SK-N-SH treated with all-trans-retinoic acid at 6 μM for 48 hours (cell line): ENCODE measurements around the gene CDK6.

Experiments used
- ARNTL ChIP-seq: fragments of 450-650 bp; formaldehyde crosslinking; IDR thresholded peaks from 2 replicates; pipeline ENCODE4 v1.5.0; 2020; ENCODE audit warnings: low read depth, mild to moderate bottlenecking, moderate library complexity, borderline replicate concordance
- ESRRG ChIP-seq: fragments of 250-450 bp; sonication (Bioruptor Pico); IDR thresholded peaks from 2 replicates; pipeline ENCODE4 v1.6.1; 2021; ENCODE audit warnings: mild to moderate bottlenecking
- SNAI2 ChIP-seq: fragments of 250-450 bp; sonication (Bioruptor Pico); IDR thresholded peaks from 2 replicates; pipeline ENCODE4 v1.5.0; 2020; ENCODE audit warnings: mild to moderate bottlenecking, moderate library complexity
- ZNF70 ChIP-seq: fragments of 450-650 bp; formaldehyde crosslinking; IDR thresholded peaks from 2 replicates; pipeline ENCODE4 v1.5.0; 2020; ENCODE audit warnings: mild to moderate bottlenecking, moderate library complexity

- TF ChIP-seq SNAI2 (CRISPR knock-in tag) (no peak), ESRRG (CRISPR knock-in tag) (no peak), ARNTL (CRISPR knock-in tag) (no peak), ZNF70 (CRISPR knock-in tag) (no peak)
Observed at GRCh38 chr7:92623544-92623943, 212.8 kb downstream of the CDK6 start.
